Activated CD8-positive, alpha-beta memory T cell treated with anti-CD3 and anti-CD28 coated beads, Interleukin-2, amount 50 U/mL, for 48 hours (primary cell): ENCODE measurements around the gene MAPK8IP2.

ENCODE experiments used
- DNase-seq: peaks from one replicate; pipeline ENCODE4 v3.0.0-alpha.2; 2020

The MAPK8IP2 gene

GRCh38 chr22:50576070-50576469 is 24.5 kb upstream of the MAPK8IP2 start:
- DNase-seq = no peak

GRCh38 chr22:50576806-50577696 is 23.5 kb upstream of the MAPK8IP2 start:
- DNase-seq = no peak

- DNase-seq = no peak
Measured at GRCh38 chr22:50577697-50577986, 23.0 kb upstream of the MAPK8IP2 start.

GRCh38 chr22:50577987-50578775 is 22.4 kb upstream of the MAPK8IP2 start, which contains the start of gene CPT1B:
TSS of gene CPT1B (minus strand) at chr22:50578427. CDS start at chr22:50577915, 512 bp downstream.
- no peak for DNase-seq

- DNase-seq = no peak
Measured at GRCh38 chr22:50578776-50579310, 21.8 kb upstream of the MAPK8IP2 start.

- no peak for DNase-seq
Measured at GRCh38 chr22:50579752-50580151, 20.8 kb upstream of the MAPK8IP2 start.

GRCh38 chr22:50581031-50581949 is 19.3 kb upstream of the MAPK8IP2 start:
- peak; percentile 51 for DNase-seq

- DNase-seq = peak; percentile 72
Measured at GRCh38 chr22:50581950-50582492, 18.6 kb upstream of the MAPK8IP2 start.

GRCh38 chr22:50582493-50583293 is 17.9 kb upstream of the MAPK8IP2 start, which contains the start of gene CHKB:
TSS of gene CHKB (minus strand) at chr22:50582849. CDS start at chr22:50582781, 68 bp downstream.
- peak; percentile 98 for DNase-seq

- no peak for DNase-seq
Measured at GRCh38 chr22:50583294-50583861, 17.2 kb upstream of the MAPK8IP2 start.

GRCh38 chr22:50584106-50585096 is 16.2 kb upstream of the MAPK8IP2 start:
- DNase-seq = no peak

- DNase-seq = no peak
Measured at GRCh38 chr22:50585238-50585637, 15.4 kb upstream of the MAPK8IP2 start.

- no peak for DNase-seq
Measured at GRCh38 chr22:50585781-50586180, 14.8 kb upstream of the MAPK8IP2 start.

GRCh38 chr22:50586416-50586815 is 14.2 kb upstream of the MAPK8IP2 start:
- DNase-seq = no peak

GRCh38 chr22:50587407-50587806 is 13.2 kb upstream of the MAPK8IP2 start:
- no peak for DNase-seq

- no peak for DNase-seq
Measured at GRCh38 chr22:50595189-50595588, 5.4 kb upstream of the MAPK8IP2 start.

- DNase-seq = no peak
Measured at GRCh38 chr22:50597097-50597496, 3.5 kb upstream of the MAPK8IP2 start.

- peak; percentile 85 for DNase-seq
Measured at GRCh38 chr22:50599816-50600455, 657 bp upstream of the MAPK8IP2 start.
